ENCODE measurements around the gene ATP8A2. TPM values are rescaled to one million over a fixed set of nuclear protein-coding genes. Genes with fewer than 3 reads are reported as not detected.

ATP8A2 gene
- total RNA-seq, 1 experiment from 2014 or later, result not detected

DNA sequence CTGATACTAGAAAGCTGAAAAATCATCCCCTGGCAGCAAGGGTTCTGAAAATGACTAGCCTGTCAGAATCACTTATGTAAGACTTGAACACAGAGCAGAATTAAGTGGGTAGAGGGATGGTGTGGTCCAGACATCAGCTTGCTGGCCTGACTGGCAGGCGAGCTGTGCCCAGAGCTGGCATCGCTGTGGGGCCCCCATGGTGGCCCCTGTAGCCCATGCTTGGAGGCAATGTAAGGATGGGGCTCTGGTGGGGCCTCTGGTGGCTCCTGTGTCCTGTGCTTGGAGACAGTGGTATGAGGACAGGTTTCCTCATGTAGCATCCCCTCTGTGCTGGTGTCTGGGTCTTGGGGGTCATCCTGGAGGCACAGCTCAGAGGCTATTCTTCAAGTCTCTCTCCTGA, 347.9 kb downstream of the ATP8A2 start:
- TF ChIP-seq, protein P1, sequence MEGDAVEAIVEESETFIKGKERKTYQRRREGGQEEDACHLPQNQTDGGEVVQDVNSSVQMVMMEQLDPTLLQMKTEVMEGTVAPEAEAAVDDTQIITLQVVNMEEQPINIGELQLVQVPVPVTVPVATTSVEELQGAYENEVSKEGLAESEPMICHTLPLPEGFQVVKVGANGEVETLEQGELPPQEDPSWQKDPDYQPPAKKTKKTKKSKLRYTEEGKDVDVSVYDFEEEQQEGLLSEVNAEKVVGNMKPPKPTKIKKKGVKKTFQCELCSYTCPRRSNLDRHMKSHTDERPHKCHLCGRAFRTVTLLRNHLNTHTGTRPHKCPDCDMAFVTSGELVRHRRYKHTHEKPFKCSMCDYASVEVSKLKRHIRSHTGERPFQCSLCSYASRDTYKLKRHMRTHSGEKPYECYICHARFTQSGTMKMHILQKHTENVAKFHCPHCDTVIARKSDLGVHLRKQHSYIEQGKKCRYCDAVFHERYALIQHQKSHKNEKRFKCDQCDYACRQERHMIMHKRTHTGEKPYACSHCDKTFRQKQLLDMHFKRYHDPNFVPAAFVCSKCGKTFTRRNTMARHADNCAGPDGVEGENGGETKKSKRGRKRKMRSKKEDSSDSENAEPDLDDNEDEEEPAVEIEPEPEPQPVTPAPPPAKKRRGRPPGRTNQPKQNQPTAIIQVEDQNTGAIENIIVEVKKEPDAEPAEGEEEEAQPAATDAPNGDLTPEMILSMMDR (IDR thresholded peaks at IDR 0.05), result no peak
- TF ChIP-seq TCF7L2 (IDR thresholded peaks at IDR 0.05; ENCODE audit: low read depth, low read length), result no peak
- in situ Hi-C loops (cut with HindIII; ENCODE audit: low pct_unique_long_range_greater_than_20kb, low sequenced_read_pairs), result no loop called here
- no peaks in the 10 kb centered on the region for H3K36me3 ChIP-seq (ENCODE audit: control insufficient read depth, insufficient read depth, low read length)
- POLR2A ChIA-PET, result no interaction called here
- no peak for DNase-seq (ENCODE audit: low read depth, low spot score)
- no peaks in the 10 kb centered on the region for H3K27me3 ChIP-seq (ENCODE audit: control insufficient read depth, insufficient read depth, low read length)
- intact Hi-C loops (cut with micrococcal nuclease; ENCODE audit: unreplicated experiment), result no loop called here
- H3K4me3 ChIP-seq (ENCODE audit: low read depth in 2 of 2, low read length in 2 of 2), result no peak overlapping the region
- H3K4me1 ChIP-seq (ENCODE audit: control insufficient read depth, insufficient read depth, low read length), result no peaks in the 10 kb centered on the region
- no peak for ATAC-seq
- CTCF ChIA-PET, result no interaction called here
- H3K9me3 ChIP-seq (ENCODE audit: control insufficient read depth, insufficient read depth, low read depth, low read length), result no peaks in the 10 kb centered on the region
- no TSS peak for BruUV-seq (replicated peaks)
- no peak overlapping the region for H3K27ac ChIP-seq (ENCODE audit: low read length)

DNA sequence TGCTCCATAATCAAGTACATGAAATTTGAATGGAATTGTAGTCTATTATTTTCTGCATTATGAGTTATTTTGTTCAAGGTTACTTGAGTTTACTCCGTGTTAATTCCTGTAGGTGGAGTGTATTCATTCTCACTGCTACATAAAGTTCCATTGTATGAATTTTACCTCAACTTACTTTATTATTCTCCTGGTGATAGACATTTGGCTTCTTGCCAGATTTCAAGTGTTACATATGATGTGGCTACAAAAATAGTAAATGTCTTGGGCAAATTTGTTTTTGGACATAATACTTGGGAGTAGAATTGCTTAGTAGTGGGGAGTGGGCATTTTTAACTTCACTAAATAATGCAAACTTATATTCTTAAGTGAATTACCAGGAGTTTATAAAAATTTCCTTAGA, 351.1 kb downstream of the ATP8A2 start:
- Histone ChIP-seq H3K9me3 (ENCODE audit: control insufficient read depth, insufficient read depth, low read depth, low read length) (no peaks in the 10 kb centered on the region), H3K27ac (ENCODE audit: low read length) (no peak overlapping the region), H3K36me3 (ENCODE audit: control insufficient read depth, insufficient read depth, low read length) (no peaks in the 10 kb centered on the region), H3K27me3 (ENCODE audit: control insufficient read depth, insufficient read depth, low read length) (no peaks in the 10 kb centered on the region), H3K4me1 (ENCODE audit: control insufficient read depth, insufficient read depth, low read length) (no peaks in the 10 kb centered on the region), H3K4me3 (ENCODE audit: low read depth in 2 of 2, low read length in 2 of 2) (no peak overlapping the region)
- TF ChIP-seq POLR2AphosphoS5 (IDR thresholded peaks at IDR 0.05; ENCODE audit: low read depth, low read length), result no peak
- TF ChIP-seq SIN3A (IDR thresholded peaks at IDR 0.05; ENCODE audit: borderline replicate concordance, insufficient read depth, low read depth, low read length), result no peak
- TF ChIP-seq, protein P2, sequence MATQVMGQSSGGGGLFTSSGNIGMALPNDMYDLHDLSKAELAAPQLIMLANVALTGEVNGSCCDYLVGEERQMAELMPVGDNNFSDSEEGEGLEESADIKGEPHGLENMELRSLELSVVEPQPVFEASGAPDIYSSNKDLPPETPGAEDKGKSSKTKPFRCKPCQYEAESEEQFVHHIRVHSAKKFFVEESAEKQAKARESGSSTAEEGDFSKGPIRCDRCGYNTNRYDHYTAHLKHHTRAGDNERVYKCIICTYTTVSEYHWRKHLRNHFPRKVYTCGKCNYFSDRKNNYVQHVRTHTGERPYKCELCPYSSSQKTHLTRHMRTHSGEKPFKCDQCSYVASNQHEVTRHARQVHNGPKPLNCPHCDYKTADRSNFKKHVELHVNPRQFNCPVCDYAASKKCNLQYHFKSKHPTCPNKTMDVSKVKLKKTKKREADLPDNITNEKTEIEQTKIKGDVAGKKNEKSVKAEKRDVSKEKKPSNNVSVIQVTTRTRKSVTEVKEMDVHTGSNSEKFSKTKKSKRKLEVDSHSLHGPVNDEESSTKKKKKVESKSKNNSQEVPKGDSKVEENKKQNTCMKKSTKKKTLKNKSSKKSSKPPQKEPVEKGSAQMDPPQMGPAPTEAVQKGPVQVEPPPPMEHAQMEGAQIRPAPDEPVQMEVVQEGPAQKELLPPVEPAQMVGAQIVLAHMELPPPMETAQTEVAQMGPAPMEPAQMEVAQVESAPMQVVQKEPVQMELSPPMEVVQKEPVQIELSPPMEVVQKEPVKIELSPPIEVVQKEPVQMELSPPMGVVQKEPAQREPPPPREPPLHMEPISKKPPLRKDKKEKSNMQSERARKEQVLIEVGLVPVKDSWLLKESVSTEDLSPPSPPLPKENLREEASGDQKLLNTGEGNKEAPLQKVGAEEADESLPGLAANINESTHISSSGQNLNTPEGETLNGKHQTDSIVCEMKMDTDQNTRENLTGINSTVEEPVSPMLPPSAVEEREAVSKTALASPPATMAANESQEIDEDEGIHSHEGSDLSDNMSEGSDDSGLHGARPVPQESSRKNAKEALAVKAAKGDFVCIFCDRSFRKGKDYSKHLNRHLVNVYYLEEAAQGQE (IDR thresholded peaks at IDR 0.05; ENCODE audit: insufficient read depth in 1 of 2, low read depth in 2 of 2, low read length in 1 of 2), result no peak
- TF ChIP-seq, protein P1 (IDR thresholded peaks at IDR 0.05), result no peak
- no TSS peak for BruUV-seq (replicated peaks)
- DNase-seq (ENCODE audit: low read depth, low spot score) (no peak), ATAC-seq (no peak)
- in situ Hi-C loops (cut with HindIII; ENCODE audit: low pct_unique_long_range_greater_than_20kb, low sequenced_read_pairs), result no loop called here
- intact Hi-C loops (cut with micrococcal nuclease; ENCODE audit: unreplicated experiment), result no loop called here
- ChIA-PET CTCF (no interaction called here), POLR2A (no interaction called here)

DNA sequence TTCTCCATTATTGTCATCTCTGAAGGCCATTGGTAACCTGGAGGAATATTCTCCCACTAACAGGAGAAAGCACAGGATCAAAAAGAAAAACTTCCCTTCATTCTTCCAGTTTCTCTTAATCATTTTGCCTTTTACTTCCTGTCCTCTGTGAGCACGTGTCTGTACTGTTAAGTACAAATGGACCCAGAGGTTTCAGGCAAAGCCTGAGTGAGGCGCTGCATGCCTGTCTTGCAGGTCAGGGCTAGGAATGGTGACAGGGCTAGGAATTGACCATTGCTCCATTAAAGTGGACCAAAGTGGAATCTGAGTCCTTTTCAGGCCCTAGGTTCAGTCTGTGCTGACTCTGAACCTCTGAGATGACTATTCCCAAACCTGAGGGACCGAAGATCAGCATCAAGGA, 353.3 kb downstream of the ATP8A2 start:
- no TSS peak for BruUV-seq (replicated peaks)
- no peaks in the 10 kb centered on the region for H3K4me1 ChIP-seq (ENCODE audit: control insufficient read depth, insufficient read depth, low read length)
- CTCF ChIA-PET, result no interaction called here
- no peaks in the 10 kb centered on the region for H3K9me3 ChIP-seq (ENCODE audit: control insufficient read depth, insufficient read depth, low read depth, low read length)
- no peak for DNase-seq (ENCODE audit: low read depth, low spot score)
- no peak overlapping the region for H3K4me3 ChIP-seq (ENCODE audit: low read depth in 2 of 2, low read length in 2 of 2)
- no peak for ATAC-seq
- TF ChIP-seq SIN3A (IDR thresholded peaks at IDR 0.05; ENCODE audit: borderline replicate concordance, insufficient read depth, low read depth, low read length) (no peak), TCF7L2 (IDR thresholded peaks at IDR 0.05; ENCODE audit: low read depth, low read length) (no peak)
- H3K36me3 ChIP-seq (ENCODE audit: control insufficient read depth, insufficient read depth, low read length), result no peaks in the 10 kb centered on the region
- in situ Hi-C loops (cut with HindIII; ENCODE audit: low pct_unique_long_range_greater_than_20kb, low sequenced_read_pairs), result no loop called here
- intact Hi-C loops (cut with micrococcal nuclease; ENCODE audit: unreplicated experiment), result no loop called here
- POLR2A ChIA-PET, result no interaction called here
- H3K27me3 ChIP-seq (ENCODE audit: control insufficient read depth, insufficient read depth, low read length), result no peaks in the 10 kb centered on the region
- no peak overlapping the region for H3K27ac ChIP-seq (ENCODE audit: low read length)

Measured in Panc1 (cell line).